GM21447 (cell line): ENCODE results near the gene SLC18B1.
A peak's percentile ranks its signal among the peaks of the same experiment; 100 is the strongest.

Source experiments
- ATAC-seq: cut with Tn5 transposase; IDR thresholded peaks from one replicate; pipeline ENCODE4 v1.9.1; 2021; ENCODE audit not compliant: unreplicated experiment

The SLC18B1 gene

GRCh38 chr6:132748446-132748845 lies 50.0 kb downstream of the SLC18B1 start:
- ATAC-seq: no peak

DNA sequence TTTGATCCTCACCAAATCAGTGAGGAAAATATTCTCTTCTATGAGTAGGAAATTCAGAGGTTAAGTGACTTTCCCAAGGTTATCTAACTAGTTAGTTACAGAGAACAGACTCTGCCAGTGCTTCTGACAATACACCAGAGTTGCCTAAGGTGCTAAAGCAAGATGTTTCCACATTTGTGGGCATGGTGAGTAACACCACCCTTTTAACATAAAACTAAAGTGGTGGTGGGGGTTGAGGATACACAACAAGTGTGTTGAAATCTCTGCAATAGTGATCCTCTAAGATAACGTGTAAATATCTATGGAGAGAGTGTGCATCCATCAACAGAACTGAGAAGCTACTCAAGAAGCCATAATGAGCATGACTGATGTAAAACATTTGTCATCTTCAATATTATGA lies 52.4 kb downstream of the SLC18B1 start:
- no peak for ATAC-seq

GRCh38 chr6:132742495-132742894 lies 55.9 kb downstream of the SLC18B1 start:
- no peak for ATAC-seq

DNA sequence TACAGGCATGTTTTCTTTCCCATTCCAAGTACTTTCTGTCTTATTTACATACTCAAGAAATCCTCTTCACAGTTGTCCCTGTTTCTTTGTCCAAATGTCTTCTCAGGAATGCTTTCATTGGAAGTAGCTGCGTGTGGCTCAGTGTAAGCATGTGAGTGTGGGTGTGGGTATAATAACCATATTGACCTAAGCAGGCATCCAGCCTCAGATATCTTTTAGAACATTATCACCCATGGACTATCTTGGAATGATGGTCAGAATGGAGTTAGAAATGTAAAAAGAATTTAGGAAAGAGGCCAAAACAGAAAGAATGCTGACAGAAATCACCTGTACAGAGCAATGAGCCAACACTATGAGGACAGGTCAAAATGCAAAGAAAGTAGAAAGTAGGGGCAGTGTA lies 57.2 kb downstream of the SLC18B1 start:
- ATAC-seq: no peak

DNA sequence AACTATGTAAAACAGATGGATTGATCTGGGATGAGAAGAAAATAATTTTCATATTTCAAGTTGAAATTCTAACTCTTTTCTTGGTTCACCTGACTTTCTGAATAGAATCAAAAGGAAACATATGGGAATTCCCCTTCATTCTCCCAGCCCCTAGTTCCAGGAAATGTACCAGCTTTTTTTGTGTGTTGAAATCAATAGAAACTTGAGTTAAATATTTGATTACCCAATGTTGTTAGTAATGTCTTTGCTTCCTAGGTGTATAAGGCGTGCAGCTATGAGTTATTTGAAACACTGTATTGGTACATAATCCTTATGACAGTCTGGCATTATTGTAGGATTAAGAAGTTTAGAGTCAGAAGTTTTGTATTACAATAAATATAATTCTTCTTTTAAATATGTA lies 62.2 kb downstream of the SLC18B1 start:
- no peak for ATAC-seq

DNA sequence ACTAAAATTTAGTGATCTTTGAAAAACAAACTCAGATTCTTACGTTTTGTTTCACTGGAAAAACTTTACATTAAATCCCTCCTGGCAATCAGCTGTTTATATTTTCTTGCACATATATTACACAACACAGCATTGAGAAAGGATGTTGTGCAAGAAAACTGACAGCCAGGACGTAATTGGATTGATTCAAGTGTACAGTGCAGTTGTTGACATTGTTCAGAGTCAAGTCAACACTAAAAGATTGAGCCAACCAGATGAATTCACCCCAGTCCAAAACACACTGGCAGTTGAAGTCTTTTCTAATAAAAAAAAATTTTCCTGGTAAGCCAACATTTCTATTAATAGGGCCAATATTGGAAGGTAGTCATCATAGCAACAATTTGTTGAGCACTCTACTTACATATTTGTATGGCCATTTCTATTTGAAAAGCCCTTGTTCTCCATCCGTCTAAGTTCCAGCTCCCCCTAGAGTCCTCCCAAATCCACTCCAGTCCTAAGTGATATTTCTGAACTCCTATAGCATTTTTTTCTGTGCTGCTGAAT lies 63.7 kb downstream of the SLC18B1 start:
- no peak for ATAC-seq

DNA sequence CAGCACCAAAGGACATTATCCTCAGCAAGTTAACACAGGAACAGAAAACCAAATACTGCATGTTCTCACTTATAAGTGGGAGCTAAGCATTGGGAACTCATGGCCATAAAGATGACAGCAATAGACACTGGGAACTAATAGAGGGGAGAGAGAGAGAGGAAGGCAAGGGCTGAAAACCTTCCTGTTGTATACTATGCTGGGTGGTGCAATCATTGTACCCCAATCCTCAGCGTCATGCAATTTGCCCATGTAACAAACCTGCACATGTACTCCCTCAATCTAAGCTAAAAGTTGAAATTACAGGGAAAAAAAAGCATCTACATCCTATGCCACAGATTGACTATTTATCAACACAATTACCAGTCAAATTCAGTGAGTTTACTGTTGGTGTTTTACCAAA lies 64.6 kb downstream of the SLC18B1 start:
- no peak for ATAC-seq

DNA sequence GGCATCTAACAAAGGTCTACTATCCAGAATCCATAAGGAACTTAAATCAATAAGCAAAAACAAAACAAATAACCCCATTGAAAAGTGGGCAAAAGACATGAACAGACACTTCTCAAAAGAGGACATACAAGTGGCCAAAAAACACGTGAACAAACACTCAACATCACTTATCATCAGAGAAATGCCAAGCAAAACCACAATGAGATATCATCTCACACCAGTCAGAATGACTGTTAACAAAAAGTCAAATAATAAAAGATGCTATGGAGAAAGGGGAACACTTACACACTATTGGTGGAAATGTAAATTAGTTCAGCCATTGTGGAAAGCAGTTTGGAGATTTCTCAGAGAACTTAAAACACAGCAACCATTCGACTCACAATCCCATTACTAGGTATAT lies 65.2 kb downstream of the SLC18B1 start:
- no peak for ATAC-seq

DNA sequence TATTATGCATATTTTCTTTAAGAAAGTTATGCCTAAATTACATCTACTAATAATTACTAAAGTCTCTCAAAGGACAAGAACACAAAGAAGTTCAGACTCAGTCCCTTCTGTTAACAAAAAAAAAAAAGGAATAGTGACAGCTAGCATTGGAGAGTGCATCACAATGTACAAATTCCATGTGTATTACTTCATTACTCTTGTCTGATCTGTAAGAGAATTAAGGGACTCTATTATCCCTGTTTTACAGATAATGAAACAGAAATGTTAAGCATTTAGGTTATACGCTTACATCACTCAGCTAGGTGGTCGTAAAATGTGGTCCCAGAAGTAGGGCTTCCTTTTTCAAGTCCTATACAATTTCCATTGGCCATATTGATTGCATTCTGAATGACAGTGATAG lies 67.4 kb downstream of the SLC18B1 start:
- no peak for ATAC-seq

GRCh38 chr6:132730560-132730959 lies 67.9 kb downstream of the SLC18B1 start:
- no peak for ATAC-seq

- ATAC-seq: no peak
These were observed 69.8 kb downstream of the SLC18B1 start for GRCh38 chr6:132728616-132729015.

- no peak for ATAC-seq
These were observed 71.8 kb downstream of the SLC18B1 start for GRCh38 chr6:132726608-132726975.

DNA sequence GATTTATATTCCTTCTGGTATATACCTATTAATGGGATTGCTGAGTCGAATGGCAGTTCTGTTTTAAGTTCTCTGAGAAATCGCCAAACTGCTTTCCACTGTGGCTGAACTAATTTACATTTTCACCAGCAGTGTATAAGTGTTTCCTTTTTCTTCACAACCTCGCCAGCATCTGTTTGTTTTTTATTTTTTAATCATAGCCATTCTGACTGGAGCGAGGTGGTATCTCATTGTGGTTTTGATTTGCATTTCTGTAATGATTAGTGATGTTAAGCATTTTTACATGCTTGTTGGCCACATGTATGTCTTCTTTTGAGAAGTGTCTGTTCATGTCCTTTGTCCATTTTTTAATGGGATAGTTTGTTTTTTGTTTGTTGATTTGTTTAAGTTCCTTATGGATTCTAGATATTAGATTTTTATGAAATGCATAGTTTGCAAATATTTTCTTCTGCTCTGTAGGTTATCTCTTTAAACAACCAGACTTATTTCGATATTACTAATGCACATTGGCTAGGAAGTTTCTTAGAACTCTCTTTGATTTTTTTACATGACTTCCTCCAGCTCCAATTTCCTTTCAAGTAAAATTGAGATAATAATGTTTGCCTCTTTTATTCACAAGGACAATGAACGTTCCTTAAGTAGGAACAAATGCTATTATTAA lies 72.4 kb downstream of the SLC18B1 start:
- peak; percentile 86 for ATAC-seq

DNA sequence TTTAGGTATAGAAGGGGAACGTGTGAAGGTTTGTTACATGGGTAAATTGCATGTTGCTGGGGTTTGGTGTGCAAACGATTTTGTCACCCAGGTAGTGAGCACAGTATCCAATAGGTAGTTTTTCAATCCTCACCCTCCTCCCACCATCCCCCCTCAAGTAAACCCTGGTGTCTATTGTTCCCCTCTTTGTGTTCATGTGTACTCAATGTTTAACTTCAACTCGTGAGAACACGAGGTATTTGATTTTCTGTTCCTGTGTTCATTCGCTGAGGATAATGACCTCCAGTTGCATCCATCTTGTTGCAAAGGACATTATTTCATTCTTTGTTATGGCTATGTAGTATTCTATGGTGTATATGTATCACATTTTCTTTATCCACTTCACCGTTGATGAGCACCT lies 73.0 kb downstream of the SLC18B1 start:
- ATAC-seq: peak; percentile 17

DNA sequence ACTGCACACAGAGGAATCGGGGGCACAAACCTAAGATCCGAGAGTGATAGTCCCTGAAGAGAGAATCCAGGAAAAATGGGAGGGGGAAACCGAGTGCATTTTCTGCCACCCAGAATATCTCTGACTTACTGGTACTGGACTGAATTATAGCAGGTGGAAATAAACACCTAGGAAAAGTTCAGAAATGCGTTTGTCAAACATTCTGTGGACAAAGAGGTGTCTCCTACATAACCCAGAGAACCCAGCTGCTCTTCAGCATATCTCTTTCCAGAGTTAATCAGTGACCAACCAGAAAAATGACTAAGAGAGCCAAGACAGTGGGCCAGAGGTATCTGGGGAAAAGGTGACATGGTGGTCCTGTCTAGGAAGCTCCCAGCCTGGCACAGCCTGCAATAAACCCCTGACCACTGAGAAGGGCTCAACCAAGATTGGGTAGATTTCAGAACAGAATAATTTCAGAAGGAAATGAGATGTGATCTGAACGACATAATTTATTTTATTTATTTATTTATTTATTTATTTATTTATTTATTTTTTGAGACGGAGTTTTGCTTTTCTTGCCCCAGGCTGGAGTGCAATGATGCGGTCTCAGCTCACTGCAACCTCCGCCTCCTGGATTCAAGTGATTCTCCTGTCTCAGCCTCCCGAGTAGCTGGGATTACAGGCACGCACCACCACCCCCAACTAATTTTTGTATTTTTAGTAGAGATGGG lies 78.5 kb downstream of the SLC18B1 start:
- ATAC-seq: no peak
